ENCODE data around the gene UROC1. TPM values are rescaled to one million over a fixed set of nuclear protein-coding genes. Genes with fewer than 3 reads are reported as not detected.
A peak's percentile ranks its signal among the peaks of the same experiment; 100 is the strongest.

Gene UROC1
- total and polyA plus RNA-seq, 8 donors: 0.08 to 0.24 (median 0.13) TPM; not detected in 3

- DNase-seq (peak in 2 of 4 donors; percentile 15 to 58), ATAC-seq (no peak)
- Histone ChIP-seq H3K36me3 (no peaks in the 10 kb centered on the region), H3K27me3 (no peaks in the 10 kb centered on the region), H3K27ac (no peak overlapping the region), H3K4me1 (no peaks in the 10 kb centered on the region), H3K9me3 (no peaks in the 10 kb centered on the region), H3K4me3 (no peak overlapping the region)
- no peak for TF ChIP-seq CTCF (IDR thresholded peaks at IDR 0.05)
- intact Hi-C loops (cut with DNase I): no loop called here
Measured at GRCh38 chr3:126553284-126554084, 35.9 kb upstream of the UROC1 start.

GRCh38 chr3:126552688-126553283 is 35.2 kb upstream of the UROC1 start:
- Histone ChIP-seq H3K27ac (no peak overlapping the region), H3K4me1 (no peaks in the 10 kb centered on the region), H3K9me3 (no peaks in the 10 kb centered on the region), H3K27me3 (no peaks in the 10 kb centered on the region), H3K4me3 (no peak overlapping the region), H3K36me3 (no peaks in the 10 kb centered on the region)
- ATAC-seq: no peak
- DNase-seq: peak in 2 of 4 donors; percentile 30 to 73
- no peak for TF ChIP-seq CTCF (IDR thresholded peaks at IDR 0.05)
- intact Hi-C loops (cut with DNase I): no loop called here

GRCh38 chr3:126551839-126552687 is 34.5 kb upstream of the UROC1 start:
- Histone ChIP-seq H3K9me3 (no peaks in the 10 kb centered on the region), H3K4me3 (no peak overlapping the region), H3K27me3 (no peaks in the 10 kb centered on the region), H3K36me3 (no peaks in the 10 kb centered on the region), H3K4me1 (no peaks in the 10 kb centered on the region), H3K27ac (no peak overlapping the region)
- DNase-seq: peak in 2 of 4 donors; percentile 18 to 47
- no peak for TF ChIP-seq CTCF (IDR thresholded peaks at IDR 0.05)
- intact Hi-C loops (cut with DNase I): no loop called here
- ATAC-seq: no peak

GRCh38 chr3:126551121-126551838 is 33.7 kb upstream of the UROC1 start:
- DNase-seq (peak in 2 of 4 donors; percentile 31 to 41), ATAC-seq (no peak)
- intact Hi-C loops (cut with DNase I): no loop called here

More at GRCh38 chr3:126551121-126551838, 33.7 kb upstream of the UROC1 start:
- TF ChIP-seq CTCF (IDR thresholded peaks at IDR 0.05): no peak
- Histone ChIP-seq H3K27me3 (no peaks in the 10 kb centered on the region), H3K27ac (no peak overlapping the region), H3K4me3 (no peak overlapping the region), H3K9me3 (no peaks in the 10 kb centered on the region), H3K36me3 (no peaks in the 10 kb centered on the region), H3K4me1 (no peaks in the 10 kb centered on the region)
